Ovary (tissue), 3 donors: Measurements from ENCODE around the gene FRMD4A.

ENCODE experiments used
- EP300 ChIP-seq: sonication (generic); formaldehyde crosslinking; IDR thresholded peaks from one replicate; pipeline ENCODE4 v1.6.1; 2017; ENCODE audit warnings: antibody characterized with exemption
- POLR2A ChIP-seq: fragments of 450-650 bp; IDR thresholded peaks from one replicate; pipeline ENCODE4 v1.6.1; 2017; ENCODE audit warnings: antibody characterized with exemption, mild to moderate bottlenecking, moderate library complexity
- TF ChIP-seq, protein P1 (sequence below), 3 donors: fragments of 450-650 bp in 2 of 3; fragments of 200-600 bp in 1 of 3; IDR thresholded peaks; one replicate each; pipeline versions ENCODE4 v1.5.1 to v1.8.0; 2016 to 2022; ENCODE audit warnings: antibody characterized with exemption in 3 of 3, mild to moderate bottlenecking in 1 of 3
- donor health status: DM: no; HTN: no; CAD: no.

- TF ChIP-seq, protein P1, sequence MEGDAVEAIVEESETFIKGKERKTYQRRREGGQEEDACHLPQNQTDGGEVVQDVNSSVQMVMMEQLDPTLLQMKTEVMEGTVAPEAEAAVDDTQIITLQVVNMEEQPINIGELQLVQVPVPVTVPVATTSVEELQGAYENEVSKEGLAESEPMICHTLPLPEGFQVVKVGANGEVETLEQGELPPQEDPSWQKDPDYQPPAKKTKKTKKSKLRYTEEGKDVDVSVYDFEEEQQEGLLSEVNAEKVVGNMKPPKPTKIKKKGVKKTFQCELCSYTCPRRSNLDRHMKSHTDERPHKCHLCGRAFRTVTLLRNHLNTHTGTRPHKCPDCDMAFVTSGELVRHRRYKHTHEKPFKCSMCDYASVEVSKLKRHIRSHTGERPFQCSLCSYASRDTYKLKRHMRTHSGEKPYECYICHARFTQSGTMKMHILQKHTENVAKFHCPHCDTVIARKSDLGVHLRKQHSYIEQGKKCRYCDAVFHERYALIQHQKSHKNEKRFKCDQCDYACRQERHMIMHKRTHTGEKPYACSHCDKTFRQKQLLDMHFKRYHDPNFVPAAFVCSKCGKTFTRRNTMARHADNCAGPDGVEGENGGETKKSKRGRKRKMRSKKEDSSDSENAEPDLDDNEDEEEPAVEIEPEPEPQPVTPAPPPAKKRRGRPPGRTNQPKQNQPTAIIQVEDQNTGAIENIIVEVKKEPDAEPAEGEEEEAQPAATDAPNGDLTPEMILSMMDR (IDR thresholded peaks at IDR 0.05) = no peak
- TF ChIP-seq EP300 (no peak), POLR2A (no peak)
These were observed 703.0 kb downstream of the FRMD4A start for GRCh38 chr10:13627459-13628310.
